ENCODE data around the gene THRB.
"Not testable (repeated sequence)": the region's sequence is repeated elsewhere in the genome, so short reads cannot be mapped to it uniquely, and the experiment has no call there.

Gene THRB

DNA sequence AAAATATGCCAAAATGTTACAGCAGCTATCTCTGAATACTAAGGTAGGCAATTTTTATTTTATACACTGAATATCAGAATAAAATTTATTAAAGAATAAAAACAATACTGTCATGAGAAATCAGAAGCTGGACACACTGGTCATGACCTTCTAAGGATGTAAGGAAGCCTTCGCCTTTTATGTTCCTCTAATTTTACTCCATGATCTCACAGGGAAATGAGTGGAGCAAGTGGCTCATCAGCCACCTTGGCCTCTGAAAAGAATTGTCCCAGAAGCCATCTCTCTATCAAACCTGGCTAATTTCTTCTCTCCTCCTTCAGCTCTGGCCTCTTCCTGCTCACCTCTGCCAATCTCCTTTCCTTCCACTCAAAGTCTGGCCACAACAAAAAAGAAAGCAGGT lies 48.6 kb downstream of the THRB start:
- no peak for DNase-seq (ENCODE audit: low read depth)

DNA sequence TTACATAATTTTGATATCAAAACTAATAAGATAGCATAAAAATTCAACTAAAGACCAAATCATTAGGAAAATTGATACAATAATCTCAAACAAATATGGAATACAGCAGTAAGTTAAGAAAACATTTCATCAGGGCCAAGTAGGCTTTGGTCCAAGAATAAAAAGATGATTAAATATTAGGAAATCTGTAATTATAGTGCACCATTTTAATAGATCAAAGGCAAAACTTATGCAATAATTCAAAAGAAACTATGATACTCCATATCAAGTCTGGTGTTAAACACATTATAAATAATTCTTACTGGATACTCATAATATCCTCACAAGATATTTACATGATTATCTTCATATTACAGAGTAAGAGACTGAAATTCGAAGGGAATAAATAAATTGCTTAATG lies 51.2 kb downstream of the THRB start:
- no peak for DNase-seq (ENCODE audit: low read depth)

DNA sequence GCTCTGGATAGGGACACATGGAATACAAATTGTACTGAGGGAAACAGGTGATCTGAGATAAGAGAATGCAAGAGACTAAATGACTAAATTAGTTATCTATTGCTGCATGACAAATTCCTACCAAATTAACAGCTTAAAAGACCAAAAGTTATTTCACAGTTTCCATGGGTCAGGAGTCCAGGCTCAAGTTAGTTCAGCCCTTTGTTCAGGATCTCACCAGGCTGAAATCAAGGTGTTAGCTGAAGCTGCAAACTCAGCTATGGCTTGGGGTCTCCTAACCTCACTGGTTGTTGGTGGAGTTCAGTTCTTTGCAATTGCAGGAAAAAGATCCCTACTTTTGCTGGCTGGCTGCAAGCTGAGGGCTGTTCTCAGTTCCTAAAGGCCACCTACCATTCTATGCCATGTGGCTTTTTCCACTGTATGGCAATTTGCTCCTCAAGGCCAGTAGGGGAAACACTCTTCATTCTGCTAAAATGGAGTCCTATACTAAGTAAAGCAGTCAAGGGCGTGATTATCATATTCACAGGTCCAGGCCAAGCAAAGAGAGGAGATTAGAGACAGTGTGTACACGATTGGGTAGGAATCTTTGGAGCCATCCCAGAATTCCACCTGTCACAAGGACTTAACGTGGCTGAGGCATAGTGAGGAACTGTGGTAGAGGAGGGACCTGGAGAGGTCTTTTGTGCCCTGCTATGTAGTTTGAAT lies 53.7 kb downstream of the THRB start:
- DNase-seq (ENCODE audit: low read depth) = no peak

DNA sequence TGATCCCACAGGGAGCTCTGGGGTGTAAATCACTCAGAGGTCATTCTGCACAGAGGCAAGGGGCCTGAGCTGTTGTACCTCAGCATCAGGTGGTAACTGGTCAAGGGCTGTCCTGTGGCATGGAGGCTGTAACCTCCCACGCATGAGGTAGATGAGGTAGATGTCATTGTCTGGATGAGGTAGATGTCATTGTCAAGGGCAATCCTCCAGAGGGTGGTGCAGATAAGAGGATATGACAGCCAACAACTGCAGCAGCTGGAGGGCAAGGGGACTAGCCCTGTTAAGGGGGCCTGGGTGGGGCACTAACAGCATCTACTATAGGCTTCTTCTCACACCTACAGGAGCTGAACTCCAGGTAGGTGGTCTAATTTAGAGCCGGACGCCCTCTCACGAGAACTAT lies 55.6 kb downstream of the THRB start:
- DNase-seq (ENCODE audit: low read depth) = no peak

DNA sequence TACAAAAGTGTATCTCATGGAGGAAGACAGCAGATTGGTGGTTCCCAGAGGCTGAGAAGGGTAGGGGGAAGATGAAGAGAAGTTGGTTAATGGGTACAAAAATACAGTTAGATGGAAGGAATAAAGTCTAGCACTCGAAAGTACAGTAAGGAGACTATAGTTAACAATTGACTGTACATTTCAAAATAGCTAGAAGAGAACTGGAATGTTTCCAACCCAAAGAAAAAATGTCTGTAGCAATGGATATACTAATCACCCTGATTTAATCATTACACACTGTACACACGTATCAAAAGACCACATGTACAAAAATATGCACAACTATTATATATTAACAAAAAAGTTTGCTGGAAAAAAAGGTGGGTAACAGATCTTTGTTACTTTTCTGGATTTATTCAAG lies 57.3 kb downstream of the THRB start:
- DNase-seq (ENCODE audit: low read depth) = no peak

DNA sequence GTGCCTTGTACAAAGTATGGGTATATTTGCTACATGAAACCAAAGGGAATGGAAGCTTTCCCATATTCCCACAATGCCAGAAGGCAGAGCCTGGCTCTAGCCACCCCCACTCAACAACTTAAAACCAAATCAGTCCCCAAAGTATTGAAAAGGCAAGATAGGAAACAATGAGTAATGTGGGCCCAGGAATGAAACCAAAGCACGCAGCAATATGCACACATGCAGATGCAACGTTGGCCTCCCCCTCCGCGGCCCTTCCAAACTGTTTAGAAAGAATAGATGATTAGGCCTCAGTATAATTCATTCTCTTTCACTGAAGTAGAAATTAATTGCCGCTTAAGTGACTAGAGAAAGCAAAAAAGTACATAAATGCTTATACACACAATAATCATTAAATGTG lies 59.1 kb downstream of the THRB start:
- DNase-seq (ENCODE audit: low read depth) = no peak

DNA sequence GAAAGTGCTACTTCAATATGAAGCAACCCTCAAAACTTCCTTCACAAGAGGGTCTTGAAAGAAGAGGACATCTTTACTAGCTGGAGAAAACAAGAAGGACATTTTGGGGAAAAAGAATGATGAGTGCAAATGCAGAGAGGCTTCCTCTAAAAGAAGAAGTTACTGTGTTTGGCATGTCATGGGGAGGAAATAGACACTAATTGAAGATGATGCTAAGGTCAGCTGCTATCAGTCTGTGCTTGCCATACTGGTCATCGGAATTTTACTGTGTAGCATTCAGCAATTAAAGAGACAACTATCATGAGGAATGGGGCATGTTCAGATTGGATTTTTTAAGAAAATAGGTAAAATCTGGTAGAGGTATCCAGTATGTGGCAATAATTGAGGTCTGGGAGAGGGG lies 60.0 kb downstream of the THRB start:
- DNase-seq (ENCODE audit: low read depth) = no peak

DNA sequence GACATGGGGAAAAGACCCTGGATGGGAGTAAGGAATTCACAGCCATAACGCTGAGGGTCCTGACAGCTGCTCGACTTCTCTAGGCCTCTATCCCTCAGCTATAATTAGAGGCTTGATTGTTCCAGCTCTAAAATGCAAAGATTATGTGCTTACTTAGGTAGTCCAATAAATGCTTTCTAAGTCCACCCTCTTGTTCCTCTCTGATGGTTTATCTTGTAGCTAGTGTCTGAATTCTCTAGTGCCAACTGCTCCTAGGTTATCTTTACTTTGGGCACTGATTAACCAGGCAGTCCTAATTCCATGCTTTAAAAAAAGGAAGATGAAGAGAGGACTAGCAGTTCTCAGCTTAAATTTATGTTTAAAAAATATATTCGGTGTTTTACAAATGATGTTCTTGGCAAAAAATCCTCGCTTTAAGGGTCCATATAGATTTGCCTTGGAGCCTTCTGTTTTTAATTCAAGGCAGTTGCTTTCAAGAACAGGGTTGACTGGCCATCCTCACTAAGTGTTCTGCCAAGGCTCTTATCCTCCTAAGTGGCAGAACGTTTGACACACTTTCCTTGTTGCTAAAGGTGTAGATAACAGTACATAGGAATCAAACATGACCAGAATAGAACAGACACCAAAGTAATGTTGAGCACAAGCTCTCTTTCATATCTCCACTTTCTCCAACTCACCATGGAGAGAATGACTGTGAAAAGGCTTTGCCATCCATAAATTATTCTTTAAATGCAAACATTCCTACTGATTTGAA lies 60.6 kb downstream of the THRB start:
- DNase-seq (ENCODE audit: low read depth) = no peak

DNA sequence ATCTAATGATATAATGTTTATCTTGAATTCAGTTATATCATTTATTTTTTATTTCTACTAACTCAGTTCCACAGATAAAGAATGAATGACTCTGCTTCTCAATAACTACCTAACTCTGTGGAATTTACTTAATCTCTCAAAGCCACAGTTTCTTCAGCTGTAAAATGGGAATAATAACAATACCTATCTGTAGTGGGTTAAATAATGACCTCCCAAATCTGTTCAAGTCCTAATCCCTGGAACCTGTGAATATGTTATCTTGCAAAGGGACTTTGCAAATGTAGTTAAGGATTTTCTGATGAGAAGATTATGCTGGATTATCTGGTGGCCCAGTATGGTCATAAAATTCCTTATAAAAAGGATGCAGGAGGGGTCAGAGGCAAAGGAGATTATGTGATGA lies 61.7 kb downstream of the THRB start:
- DNase-seq (ENCODE audit: low read depth) = no peak

DNA sequence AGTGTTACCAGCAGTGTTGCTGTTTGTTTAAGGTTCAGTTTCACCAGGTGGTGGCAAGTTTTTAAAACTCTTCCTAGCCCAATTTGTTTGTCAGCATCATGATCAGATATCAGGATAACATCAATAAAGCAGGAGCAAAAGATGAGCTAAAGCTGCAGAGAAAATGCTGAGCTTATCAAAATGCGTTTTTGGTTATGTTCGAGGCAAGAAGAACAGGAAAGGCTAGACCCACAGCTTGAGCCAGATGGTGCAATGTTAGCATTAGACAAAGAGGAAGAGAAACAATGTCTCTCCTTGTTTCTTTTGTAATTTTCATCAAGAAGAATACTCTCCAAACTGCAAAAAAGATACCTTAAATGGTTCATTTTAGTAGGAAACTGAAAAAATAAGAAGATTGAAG lies 66.2 kb downstream of the THRB start:
- DNase-seq (ENCODE audit: low read depth) = no peak

DNA sequence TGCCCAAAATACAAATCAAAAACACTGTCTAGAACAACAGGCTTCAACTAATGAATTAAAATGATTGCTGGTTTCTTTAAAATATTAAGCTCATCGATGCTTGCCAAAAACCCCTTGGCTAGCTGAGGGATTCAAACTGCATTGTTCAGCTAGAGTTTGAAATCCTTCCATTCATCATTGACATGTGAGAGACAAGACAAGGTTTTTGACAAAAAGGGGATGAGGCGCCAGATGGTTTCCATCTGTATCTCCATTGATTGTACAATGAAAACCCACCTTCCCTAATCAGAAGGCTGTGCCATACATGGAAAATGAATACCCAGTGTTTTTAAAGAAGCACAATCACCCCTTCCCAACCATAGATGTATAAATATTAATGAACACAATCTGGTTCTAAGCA lies 67.8 kb downstream of the THRB start:
- no peak for DNase-seq (ENCODE audit: low read depth)

DNA sequence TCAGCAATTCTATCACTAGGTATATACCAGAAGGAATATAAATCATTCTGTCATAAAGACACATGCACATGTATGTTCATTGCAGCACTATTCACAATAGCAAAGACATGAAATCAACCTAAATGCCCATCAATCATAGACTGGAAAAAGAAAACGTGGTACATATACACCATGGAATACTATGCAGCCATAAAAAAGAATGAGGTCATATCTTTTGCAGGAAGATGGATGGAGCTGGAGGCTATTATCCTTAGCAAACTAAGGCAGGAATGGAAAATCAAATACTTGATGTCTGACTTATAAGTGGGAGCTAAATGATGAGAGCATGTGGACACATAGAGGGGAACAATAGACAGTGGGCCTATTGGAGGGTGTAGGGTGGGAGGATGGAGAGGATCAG lies 73.8 kb downstream of the THRB start:
- not testable (repeated sequence) for DNase-seq (ENCODE audit: low read depth)

DNA sequence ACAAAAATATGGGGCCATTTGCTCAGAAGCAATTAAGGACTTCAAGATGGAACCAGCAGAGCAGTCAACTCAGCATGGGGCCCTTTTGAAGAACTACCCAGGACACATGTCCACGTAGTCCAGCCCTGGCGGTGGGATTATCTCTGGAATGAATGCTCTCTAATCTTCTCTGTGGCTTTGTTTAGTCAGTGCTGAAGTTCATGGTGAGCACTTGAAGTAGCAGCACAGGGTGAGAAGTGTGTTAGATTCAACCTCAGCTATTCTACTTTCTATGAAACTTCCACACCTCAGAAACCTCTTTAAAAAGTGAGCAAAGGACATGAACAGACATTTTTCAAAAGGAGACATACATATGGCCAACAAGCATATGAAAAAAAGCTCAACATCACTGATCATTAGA lies 74.4 kb downstream of the THRB start:
- DNase-seq (ENCODE audit: low read depth) = no peak

DNA sequence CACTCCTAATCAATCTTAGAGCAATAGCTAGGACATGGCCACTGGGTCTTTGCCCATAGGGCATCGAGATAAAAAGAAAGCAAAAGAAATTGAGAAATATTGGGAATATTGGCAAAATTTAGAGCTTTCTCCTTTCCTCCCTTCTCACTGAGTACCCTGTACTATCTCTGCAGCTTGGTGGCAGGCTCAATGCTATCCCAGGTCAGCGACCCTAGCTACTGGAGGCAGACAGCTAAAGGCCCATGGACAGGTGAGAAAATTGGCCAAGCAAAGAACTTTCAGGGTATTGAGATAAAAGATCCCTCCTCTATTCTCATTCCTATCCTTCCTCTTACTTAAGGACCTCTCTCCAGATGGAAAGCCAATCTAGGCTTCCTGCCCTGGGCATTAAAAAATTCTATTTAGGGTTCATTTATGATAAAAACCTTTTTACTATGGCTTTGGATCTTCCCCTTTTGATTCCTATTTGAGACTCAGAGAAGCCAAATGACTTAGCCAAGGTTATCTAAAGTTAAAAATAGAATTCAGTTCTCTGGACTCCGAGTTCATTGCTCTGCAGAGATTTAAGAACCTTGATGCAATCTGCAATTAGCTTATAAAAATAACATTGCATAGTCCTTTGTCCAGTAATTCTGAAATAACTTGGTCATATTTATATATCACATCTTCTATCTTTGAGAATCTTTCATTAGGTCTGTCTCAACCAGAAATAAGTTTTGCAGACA lies 75.4 kb downstream of the THRB start:
- DNase-seq (ENCODE audit: low read depth) = no peak

DNA sequence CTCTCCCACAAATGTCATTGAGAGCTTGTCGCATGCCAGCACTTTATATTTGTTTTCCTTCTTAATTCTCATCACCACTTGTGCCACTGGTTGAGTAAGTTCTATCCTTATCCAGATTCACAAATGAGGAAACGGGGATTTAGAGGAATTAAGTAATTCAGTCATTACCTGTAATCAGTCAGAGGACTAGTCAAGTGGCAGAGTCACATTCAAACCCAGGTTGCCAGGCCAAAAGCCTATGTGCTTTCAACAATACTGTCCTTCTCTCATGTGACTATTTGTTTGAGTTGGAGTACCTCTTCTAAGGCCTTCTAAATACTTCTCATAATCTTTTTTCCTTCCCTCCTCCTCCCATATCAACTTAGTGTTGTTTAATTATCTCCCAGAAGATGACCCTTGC lies 76.9 kb downstream of the THRB start:
- DNase-seq (ENCODE audit: low read depth) = no peak

DNA sequence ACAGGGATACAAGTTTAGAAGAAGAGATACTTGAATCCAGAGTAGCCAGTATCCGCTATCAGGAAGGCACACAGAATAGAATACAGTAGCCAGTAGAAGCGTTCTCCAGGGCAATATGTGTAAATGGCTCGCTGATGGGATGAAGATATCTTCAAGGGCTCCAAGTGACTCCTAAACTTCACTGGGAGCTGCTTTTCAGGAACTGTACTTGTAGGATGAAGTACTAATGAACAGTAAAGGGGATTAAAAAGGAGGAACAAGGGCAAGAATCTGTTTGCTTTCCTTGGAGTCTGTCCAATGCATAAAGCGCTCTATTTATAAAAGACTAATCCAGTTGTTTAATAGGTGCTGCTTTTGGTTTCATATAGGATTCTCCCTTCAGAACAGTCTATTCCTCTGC lies 78.4 kb downstream of the THRB start:
- DNase-seq (ENCODE audit: low read depth) = no peak

DNA sequence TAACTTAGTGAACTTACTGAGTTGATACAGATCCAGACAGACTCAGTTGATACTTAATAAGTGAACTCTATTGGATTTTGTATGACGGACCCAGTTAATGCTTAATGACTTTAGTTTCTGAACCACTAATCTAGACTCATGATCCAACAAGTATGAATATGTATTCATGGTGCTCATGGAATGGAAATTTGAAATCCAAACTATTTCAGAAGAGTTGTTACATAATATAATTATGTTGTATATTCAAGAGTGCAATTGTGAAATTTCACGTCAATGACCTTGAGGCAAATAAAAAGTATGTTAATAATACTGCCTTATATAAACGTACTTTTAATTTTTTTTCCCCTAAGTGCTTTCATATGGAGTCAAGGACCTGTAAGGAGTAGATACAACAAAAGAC lies 78.8 kb downstream of the THRB start:
- DNase-seq (ENCODE audit: low read depth) = no peak

DNA sequence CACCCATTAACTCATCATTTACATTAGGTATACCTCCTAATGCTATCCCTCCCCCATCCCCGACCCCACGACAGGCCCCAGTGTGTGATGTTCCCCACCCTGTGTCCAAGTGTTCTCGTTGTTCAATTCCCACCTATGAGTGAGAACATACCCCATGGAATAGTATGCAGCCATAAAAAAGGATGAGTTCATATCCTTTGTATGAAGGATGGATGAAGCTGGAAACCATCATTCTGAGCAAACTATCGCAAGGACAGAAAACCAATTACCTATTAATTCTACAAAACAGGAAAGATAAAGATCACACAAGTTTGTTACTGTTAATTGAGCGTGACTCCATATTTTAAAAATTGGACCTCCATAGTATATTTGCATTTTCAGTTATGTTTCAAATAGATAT lies 81.0 kb downstream of the THRB start:
- not testable (repeated sequence) for DNase-seq (ENCODE audit: low read depth)

DNA sequence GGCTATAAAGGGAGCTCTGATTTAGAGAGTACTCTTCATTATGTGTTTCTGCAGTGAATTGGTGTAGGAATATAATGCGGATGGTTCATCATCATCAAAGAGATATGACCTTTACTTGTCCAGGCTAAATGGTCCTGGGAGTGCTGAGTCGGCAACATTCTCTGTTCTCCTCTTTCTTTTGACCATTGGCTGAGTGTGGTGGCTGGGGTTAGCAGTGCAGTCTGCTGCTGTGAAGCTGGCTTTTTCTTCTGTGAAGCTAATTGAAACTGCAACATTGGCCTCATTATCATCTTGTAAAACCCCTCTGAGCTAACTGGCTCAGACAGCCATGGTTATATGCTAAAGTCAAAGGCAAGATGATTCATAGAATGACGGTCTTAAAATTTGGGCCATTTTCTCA lies 83.8 kb downstream of the THRB start:
- DNase-seq (ENCODE audit: low read depth) = no peak

DNA sequence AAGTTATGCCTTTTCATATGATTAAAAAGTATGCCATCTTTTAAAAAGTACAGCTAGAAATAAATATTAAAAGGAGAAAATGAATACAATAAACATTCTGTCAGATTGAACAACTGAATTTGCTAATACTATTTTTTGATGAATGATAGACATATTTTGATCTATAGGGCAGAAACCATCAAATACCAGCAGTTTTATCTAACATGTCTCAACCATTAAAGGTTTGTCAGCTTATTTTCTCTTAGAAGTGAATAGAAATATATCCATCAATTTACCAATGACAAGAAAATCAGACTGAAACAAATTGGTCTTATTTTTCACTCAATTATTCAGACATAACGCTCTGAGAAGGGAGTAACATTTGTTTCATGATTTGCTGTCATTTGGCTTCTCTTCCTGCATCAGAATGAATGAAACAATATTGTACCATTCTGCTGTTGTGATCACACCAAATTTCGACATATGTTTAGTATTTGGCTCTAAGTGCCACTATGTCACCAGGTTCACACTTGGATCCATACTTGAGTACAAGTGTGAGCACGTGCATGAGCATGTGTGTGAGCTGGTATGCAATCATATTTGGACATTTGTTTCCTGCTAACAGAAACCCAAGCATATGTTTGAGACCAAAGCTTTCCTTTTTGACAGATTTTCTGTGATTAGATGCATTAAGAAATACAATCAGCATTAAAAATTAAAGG lies 86.5 kb downstream of the THRB start:
- no peak for DNase-seq (ENCODE audit: low read depth)

DNA sequence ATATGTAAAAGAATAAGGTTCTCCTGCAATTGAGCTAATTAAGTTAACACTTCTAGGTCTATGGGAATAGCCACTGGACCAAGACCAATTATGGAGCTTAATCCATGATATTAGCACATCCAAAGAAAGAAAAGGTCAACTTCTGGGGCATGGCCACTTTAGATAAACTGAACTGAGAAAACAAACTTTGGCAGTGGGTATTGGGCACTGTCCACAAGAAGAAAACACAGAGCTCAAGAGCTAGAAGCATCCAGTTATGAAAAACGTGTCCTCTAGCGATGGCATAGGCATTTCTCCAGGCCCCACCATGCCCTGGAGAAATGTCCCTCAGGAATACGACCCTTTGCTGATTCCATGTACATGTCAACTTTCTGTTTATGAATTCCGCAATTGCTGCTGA lies 87.8 kb downstream of the THRB start:
- DNase-seq (ENCODE audit: low read depth) = no peak

DNA sequence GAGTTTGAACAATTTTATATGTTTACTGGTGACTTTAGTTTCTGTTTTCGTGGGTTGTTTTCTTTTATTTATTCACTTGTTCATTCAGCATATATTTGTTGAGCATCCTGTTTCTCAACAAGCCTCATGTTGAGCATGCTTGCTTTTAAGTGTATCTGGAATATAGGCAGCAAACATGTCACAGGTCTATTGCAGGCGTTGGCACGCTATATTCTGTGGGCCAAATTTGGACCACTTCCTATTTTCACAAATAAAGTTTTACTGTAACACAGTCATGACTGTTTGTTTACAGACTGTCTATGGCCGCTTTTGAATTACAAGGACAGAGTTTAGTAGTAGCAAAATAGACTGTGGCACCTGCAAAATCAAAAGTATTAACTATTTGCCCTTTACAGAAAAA lies 89.6 kb downstream of the THRB start:
- DNase-seq (ENCODE audit: low read depth) = no peak

DNA sequence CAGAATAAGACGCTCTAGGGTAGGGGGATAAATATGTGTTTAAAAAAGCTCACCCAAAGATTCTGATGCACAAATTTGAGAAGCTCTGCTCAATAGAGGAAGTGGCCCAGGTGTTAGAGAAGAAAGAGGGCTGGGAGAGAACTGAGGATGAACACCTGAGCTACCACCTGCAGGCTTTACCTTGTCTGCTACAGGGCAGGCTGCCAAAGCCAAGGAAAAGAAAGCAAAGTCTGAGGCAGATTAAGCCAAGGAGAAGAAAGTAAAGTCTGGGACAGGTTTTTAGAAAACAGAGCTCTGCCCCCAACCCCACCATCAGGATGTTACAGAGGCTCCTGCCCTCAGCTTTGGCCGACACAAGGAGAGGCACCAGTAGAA lies 92.9 kb downstream of the THRB start:
- DNase-seq (ENCODE audit: low read depth) = no peak

Data from HS-5 (cell line).